WERI-Rb-1 (cell line): ENCODE results near the gene GALNT11.
"Not testable (repeated sequence)": the region's sequence is repeated elsewhere in the genome, so short reads cannot be mapped to it uniquely, and the experiment has no call there.

Experiments
- DNase-seq: peaks from one replicate; pipeline ENCODE4 v3.0.0-alpha.2; 2020
- H3K27ac ChIP-seq: fragments of 250-450 bp; sonication (Bioruptor Pico); 2 replicates; pipeline ENCODE4 v1.5.1; 2020; ENCODE audit warnings: mild to moderate bottlenecking, moderate library complexity
- H3K27me3 ChIP-seq: fragments of 250-450 bp; sonication (Bioruptor Pico); 2 replicates; pipeline ENCODE4 v1.5.1; 2021; ENCODE audit warnings: mild to moderate bottlenecking, low read depth, moderate library complexity; ENCODE audit not compliant: insufficient read depth, severe bottlenecking
- H3K36me3 ChIP-seq: fragments of 250-450 bp; sonication (Bioruptor Pico); 2 replicates; pipeline ENCODE4 v1.5.1; 2020; ENCODE audit warnings: mild to moderate bottlenecking, moderate library complexity
- H3K4me3 ChIP-seq: 2 replicates; pipeline ENCODE4 v1.5.1; 2011; ENCODE audit warnings: low read depth, mild to moderate bottlenecking, control low read depth, low read length
- H3K9me3 ChIP-seq: fragments of 250-450 bp; sonication (Bioruptor Pico); 2 replicates; pipeline ENCODE4 v1.5.1; 2021; ENCODE audit warnings: mild to moderate bottlenecking, moderate library complexity; ENCODE audit not compliant: severe bottlenecking
- CTCF ChIP-seq: IDR thresholded peaks from 2 replicates; pipeline ENCODE4 v1.5.1; 2011; ENCODE audit warnings: low read depth, mild to moderate bottlenecking, control low read depth, inconsistent platforms, low read length

Gene GALNT11

GRCh38 chr7:152016947-152017346, 8.5 kb upstream of the GALNT11 start:
- DNase-seq = no peak
- no peak for TF ChIP-seq CTCF
- no peak overlapping the region for H3K27ac ChIP-seq
- H3K9me3 ChIP-seq = no peaks in the 10 kb centered on the region
- H3K4me3 ChIP-seq = no peak overlapping the region
- H3K36me3 ChIP-seq = no peaks in the 10 kb centered on the region
- no peaks in the 10 kb centered on the region for H3K27me3 ChIP-seq

- not testable (repeated sequence) for H3K36me3 ChIP-seq, H3K4me3 ChIP-seq, H3K27me3 ChIP-seq, H3K27ac ChIP-seq, H3K9me3 ChIP-seq, DNase-seq
Observed at GRCh38 chr7:152017683-152018082, 7.8 kb upstream of the GALNT11 start.

GRCh38 chr7:152021740-152022139, 3.7 kb upstream of the GALNT11 start:
- not testable (repeated sequence) for H3K27me3 ChIP-seq, H3K36me3 ChIP-seq, H3K9me3 ChIP-seq, H3K4me3 ChIP-seq, DNase-seq, H3K27ac ChIP-seq

GRCh38 chr7:152025937-152026890, 740 bp downstream of the GALNT11 start:
- H3K27me3 ChIP-seq = no peaks in the 10 kb centered on the region
- peak overlapping the region; percentile 83 for H3K4me3 ChIP-seq

GRCh38 chr7:152027491-152028365, 2.3 kb downstream of the GALNT11 start:
- H3K27ac ChIP-seq, H3K4me3 ChIP-seq, H3K9me3 ChIP-seq, DNase-seq, H3K27me3 ChIP-seq: not testable (repeated sequence)
- peaks cover 13% of the 10 kb centered on the region for H3K36me3 ChIP-seq

More at GRCh38 chr7:152025937-152026890, 740 bp downstream of the GALNT11 start:
- TF ChIP-seq CTCF = no peak
- peaks cover 13% of the 10 kb centered on the region for H3K36me3 ChIP-seq
- H3K9me3 ChIP-seq = no peaks in the 10 kb centered on the region
- no peak for DNase-seq
- H3K27ac ChIP-seq = peak overlapping the region; percentile 73

GRCh38 chr7:152030059-152030458, 4.6 kb downstream of the GALNT11 start:
- not testable (repeated sequence) for H3K27ac ChIP-seq, H3K9me3 ChIP-seq, H3K27me3 ChIP-seq, H3K4me3 ChIP-seq
- DNase-seq = peak; percentile 76
- H3K36me3 ChIP-seq = peaks cover 13% of the 10 kb centered on the region
- peak; percentile 71 for TF ChIP-seq CTCF

GRCh38 chr7:152030639-152031038, 5.2 kb downstream of the GALNT11 start:
- H3K4me3 ChIP-seq, H3K27ac ChIP-seq, H3K9me3 ChIP-seq, H3K27me3 ChIP-seq, DNase-seq: not testable (repeated sequence)
- H3K36me3 ChIP-seq = peaks cover 13% of the 10 kb centered on the region
